Muscle of arm (tissue), 12 donors: ENCODE data around the gene PLSCR4. TPM values are rescaled to one million over a fixed set of nuclear protein-coding genes. Genes with fewer than 3 reads are reported as not detected.

Experiments
- DNase-seq: peaks from one replicate; pipeline ENCODE4 v3.0.0-alpha.2; 2013
- polyA plus RNA-seq, 12 donors: library from polyadenylated mRNA; unstranded; fragments of 120-200 nt; gene quantifications; one replicate each; pipeline ENCODE4 v1.2.1, GENCODE V29; 2013; ENCODE audit not compliant: insufficient read length in 12 of 12

The PLSCR4 gene
- polyA plus RNA-seq, 12 donors, result 12.9 to 44.9 (median 16.0) TPM; not detected in 1

DNA sequence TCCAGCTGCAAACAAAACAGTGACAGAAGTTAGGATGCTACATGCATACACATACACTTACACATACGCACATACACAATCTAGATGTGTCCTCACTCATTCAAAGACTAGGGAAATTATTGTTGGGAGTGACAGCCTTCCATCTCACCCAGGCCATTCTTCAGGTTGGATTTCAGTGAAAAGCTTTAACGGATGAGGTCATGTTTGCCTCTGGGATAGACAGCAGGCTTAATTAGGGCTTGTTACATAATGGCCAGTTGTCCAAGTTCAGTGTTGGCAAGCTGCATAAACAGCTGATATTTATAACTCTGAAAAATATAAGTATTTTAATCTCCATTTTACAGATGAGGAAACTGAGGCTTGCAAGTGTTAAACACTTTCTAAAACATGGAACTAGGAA lies 54.1 kb downstream of the PLSCR4 start:
- no peak for DNase-seq

- DNase-seq, result no peak
Observed at GRCh38 chr3:146195605-146196004, 55.3 kb downstream of the PLSCR4 start.

DNA sequence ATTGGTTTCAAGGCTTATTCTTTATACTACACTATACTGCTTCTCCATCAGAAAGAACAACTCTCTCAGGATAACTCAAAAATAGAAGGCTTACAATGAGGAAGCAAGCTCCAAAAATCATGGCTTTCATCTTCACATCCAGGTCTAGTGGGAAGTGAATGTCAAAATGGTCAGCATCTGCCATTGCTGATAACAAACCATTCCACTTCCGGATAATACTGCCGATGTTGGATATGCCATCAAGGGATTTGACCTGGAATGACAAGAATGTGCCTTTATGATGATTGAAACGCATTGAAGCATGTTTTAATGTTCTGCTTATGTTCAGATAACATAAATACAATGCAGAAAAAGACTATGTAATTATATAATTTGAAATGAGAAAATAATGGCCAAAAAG lies 55.9 kb downstream of the PLSCR4 start:
- no peak for DNase-seq

- peak; percentile 36 for DNase-seq
Observed at GRCh38 chr3:146191051-146191450, 59.9 kb downstream of the PLSCR4 start.

- DNase-seq, result peak; percentile 54
Observed at GRCh38 chr3:146189519-146190173, 61.3 kb downstream of the PLSCR4 start.

- no peak for DNase-seq
Observed at GRCh38 chr3:146187334-146187950, 63.5 kb downstream of the PLSCR4 start.

DNA sequence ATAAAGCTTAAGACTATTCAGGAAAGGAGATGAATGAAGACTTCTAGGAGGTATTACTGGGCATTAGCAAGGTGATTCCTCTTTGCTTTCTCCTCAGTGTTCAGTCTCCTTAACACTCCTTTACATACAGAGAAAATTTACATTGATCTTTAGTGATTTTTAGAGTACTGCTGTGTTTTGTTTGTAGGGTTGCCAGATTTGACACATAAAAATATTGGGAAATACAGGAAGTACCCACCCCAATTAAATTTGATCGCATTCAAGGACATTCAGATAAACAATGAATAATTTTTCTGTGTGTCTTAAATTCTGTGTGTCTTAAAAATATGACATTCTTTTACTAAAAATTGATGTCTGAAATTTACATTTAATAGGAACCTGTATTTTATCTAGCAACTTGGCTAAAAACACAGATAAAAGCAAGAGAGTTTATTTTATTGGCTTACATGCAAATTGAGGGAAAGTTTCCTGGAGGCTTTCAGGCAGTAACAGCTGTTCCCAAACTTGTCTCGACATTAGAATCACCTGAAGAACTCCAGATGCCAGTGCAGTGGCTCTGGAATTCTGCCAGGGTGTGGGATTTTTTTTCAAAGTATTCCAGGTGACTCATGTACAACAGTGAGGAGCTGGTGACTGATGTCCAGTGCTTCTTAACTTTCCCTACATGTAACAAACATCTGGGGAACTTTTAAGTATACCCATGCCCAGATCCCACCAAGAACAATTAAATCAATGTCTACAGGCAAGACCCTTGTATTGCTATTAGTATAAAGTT lies 66.5 kb downstream of the PLSCR4 start:
- DNase-seq, result no peak

DNA sequence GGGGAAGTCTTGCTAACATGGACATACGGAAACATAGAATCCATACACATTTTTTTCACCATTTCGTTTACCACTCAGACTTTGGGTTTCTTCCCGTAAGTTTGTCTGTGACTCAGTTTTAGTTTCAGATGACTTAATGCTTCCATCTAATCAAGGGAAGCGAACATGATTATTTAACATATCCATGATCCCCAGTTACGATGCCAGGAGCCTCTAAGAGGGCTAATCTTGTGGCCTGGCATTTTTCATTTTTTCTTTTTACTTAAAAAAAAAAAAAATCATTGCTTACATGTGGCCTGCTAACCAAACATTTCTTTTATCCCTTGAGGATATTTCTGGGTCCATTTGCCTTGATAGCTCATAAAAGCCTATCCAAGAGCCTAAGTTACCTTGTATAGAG lies 69.7 kb downstream of the PLSCR4 start:
- no peak for DNase-seq

- no peak for DNase-seq
Observed at GRCh38 chr3:146180376-146180775, 70.5 kb downstream of the PLSCR4 start.

DNA sequence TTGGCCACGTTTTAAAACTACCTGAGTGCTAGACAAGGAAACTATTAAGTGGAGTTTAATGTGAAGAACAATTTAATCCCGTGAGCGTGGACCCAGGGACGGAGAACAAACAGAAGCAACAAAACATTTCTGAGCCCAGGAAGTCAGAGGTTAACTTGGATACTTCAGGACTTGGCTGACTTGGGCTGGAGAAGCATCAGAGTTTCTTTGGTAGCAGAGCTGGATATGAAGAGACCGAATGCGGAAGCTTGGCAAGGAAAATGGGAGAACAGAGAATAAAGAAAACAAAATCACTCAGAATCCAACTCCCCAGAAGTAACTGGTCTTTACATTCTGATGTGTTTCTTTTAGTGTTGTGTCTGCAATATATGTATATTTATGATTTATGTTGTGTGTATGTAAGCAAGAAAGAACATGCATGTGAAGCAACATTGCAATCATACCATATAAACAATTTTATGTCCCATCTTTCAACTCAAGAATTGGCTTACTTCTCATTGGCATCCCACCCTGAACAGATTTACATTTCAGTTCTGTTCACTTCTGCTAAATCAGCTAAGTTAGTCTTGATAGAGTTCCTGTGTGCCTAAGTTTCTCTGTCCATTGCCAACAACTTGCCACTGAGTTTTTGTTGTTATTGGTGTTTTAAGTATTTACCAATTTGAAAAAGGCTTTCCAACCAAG lies 72.8 kb downstream of the PLSCR4 start:
- peak; percentile 53 for DNase-seq

DNA sequence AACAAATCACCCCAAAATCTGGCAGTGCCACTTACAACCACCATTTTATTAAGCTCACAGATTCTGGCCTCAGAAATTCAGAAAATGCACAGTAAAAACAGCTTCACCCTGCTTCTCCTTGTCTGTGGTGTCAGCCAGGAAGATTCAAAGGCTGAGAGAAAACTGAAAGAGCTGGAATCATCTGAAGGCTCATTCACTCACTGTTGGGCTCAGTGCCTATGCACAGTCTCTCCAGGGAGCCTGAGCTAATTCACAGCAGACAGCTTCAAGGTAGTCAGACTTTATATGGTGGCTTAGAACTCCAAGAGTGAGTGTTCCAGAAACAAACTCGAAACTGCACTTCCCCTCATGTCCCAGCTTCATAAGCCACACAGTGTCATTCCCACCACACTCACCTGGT lies 73.4 kb downstream of the PLSCR4 start:
- DNase-seq, result no peak

DNA sequence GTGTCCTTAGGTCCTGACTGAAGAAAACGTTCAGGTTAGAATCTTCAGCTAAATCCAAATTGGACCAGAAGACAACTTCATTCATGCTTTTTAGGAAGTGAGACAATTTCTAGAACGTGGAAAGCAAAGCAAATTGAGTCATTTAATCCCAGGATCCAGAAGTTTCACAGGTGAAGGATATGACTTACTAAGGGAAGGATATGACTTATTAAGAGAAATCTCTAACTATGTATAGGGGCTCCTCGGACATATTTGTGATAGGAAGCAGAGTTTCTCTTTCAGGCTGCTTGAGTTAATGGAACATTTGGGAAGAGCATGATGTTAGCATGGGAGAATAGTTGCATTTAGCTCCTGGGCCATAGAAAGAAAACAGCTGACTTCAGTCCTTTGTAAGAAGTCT lies 73.8 kb downstream of the PLSCR4 start:
- DNase-seq, result no peak

- DNase-seq, result no peak
Observed at GRCh38 chr3:146172586-146172985, 78.3 kb downstream of the PLSCR4 start.

DNA sequence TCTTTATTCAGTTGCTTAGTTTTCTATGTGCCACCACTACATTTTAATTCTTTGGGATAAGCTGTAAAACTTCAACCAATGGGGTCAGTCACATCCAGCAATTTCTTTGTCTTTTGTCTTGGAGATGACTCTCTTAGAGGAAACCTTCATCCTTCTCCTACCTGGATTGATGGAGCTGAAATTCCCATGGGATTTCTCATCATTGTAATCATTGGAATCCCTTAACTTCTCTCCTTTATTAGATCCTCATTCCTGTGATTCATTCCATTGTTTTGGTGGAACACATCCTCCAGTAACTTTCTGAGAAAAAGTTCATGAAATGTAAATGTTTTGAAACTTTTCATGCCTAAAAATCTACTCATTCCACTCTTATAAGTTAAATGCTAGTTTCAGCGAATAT lies 80.3 kb downstream of the PLSCR4 start:
- no peak for DNase-seq

DNA sequence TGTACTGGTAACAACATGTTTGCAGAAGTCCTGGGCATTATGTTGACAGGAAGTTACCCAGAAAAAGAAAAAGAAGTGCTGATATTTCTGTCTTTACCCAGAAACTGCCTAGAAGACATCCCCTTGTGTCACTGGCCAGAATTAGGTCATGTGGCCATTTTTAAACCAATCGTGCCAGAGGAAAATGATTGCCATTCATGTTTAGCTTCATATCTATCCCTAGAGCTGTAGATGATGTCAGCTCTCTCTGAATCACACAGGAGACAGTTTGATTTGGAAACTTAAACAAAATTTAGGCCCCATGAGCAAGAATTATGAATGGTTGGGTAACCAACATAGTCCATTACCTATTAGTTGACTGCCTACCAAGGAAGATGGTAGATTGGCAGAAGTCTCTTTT lies 81.0 kb downstream of the PLSCR4 start:
- DNase-seq, result no peak

GRCh38 chr3:146166826-146167225 lies 84.1 kb downstream of the PLSCR4 start:
- no peak for DNase-seq

DNA sequence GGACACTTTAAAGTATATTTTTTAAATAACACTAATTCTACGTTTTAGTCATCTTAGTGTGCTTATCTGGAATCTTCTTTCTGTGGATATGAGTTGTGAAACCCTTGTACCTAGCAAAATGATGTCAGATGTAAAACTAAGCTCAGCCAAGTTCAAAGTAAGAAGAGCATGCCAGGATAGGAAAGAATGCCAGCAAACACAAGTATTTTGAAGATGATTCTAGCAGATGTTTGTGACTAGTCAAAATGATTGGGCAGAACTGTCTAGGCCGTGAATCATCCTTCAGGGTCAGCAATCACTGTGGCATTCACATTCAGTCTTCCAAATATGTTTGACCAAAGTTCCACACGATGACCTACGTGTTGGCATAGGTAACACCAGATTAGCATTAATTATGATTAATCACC lies 84.5 kb downstream of the PLSCR4 start:
- DNase-seq, result peak; percentile 56

GRCh38 chr3:146165877-146166276 lies 85.0 kb downstream of the PLSCR4 start:
- no peak for DNase-seq

- DNase-seq, result no peak
Observed at GRCh38 chr3:146164971-146165769, 85.7 kb downstream of the PLSCR4 start.

DNA sequence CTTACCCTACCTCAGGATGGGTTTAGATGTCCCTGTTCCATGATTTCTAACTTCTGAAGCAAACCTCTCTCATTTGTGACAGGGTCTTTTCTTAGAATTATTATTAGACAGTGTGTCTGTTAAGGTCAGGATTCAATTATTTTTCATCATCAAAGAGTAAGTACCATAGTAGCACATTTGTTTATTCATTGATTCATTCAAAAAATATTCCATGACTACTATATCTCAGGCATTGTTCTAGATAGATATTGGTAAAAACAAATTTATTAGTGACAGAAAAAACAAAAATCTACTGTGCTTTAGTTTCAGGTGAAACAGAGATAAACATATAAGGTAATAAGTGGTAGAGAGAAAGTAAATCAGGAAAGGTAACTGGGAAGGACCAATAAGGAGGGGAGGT lies 86.4 kb downstream of the PLSCR4 start:
- no peak for DNase-seq

DNA sequence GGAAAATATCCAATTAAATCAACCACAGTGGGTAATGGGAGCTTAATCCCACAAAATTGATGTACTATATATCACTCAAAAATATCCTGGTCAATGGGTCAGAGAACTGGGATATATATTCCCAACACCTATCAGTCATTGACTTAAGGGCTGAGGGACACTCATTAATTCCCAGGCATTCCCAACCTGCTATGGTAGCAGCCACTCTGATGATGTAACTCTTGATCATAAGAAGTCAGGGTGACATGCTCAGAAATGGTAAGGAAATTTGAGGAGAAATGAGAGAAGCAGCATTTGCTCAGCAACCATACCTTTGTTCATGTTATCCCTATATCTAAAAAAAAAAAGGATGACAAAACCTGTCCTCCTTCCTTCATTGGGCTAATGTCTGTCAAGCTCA lies 86.8 kb downstream of the PLSCR4 start:
- DNase-seq, result no peak

GRCh38 chr3:146163584-146163983 lies 87.3 kb downstream of the PLSCR4 start:
- DNase-seq, result no peak
